HTERT RPE-1 (cell line): ENCODE measurements around the gene TMEM214.
"Not testable (repeated sequence)": the region's sequence is repeated elsewhere in the genome, so short reads cannot be mapped to it uniquely, and the experiment has no call there.

ENCODE experiments used
- in situ Hi-C: fragments of 300-500 bp; cut with MboI; formaldehyde crosslinking; loops from 4 replicates; pipeline ENCODE4 v1.14.3; 2020; ENCODE audit warnings: low sequenced_read_pairs

Gene TMEM214

GRCh38 chr2:27065128-27065527 lies 32.4 kb downstream of the TMEM214 start:
- in situ Hi-C loops: no loop called here

DNA sequence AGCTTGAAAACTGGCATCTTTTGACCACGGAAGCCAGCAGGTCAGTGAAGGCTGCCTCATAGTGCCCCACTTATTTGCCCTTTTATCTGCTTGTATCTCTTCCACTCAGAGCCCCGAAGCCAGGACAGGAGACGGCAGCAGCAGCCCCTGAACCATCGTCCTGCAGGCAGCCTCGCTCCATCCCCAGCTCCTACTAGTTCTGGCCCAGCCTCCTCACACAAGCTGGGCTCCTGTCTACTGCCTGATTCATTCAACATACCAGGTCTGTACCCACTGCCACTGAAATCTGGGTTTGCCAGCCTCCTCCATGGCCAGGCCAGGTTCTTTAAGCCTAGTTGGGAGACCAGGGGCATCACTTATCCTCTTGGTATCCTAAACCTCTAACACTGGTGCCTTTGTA lies 34.6 kb downstream of the TMEM214 start:
- in situ Hi-C loops: no loop called here

DNA sequence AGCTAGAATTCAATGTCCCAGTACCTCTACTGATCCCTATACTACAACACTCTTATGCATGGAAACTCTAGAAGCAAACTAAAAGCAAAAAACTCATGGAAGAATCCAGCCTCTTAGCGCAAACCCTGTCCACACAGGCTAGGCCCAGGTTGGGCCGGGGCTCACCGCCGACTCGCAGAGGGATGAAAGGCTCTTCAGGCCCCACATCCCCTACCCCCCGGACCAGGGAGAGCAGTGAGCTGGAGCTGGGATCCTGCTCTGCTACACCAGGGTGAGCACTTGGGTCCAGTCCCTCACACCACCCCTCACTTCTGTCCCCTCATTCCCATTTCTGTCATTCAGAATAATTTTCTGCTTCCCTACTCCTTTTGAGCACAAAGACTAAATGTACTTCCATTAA lies 36.7 kb downstream of the TMEM214 start:
- in situ Hi-C loops: no loop called here

DNA sequence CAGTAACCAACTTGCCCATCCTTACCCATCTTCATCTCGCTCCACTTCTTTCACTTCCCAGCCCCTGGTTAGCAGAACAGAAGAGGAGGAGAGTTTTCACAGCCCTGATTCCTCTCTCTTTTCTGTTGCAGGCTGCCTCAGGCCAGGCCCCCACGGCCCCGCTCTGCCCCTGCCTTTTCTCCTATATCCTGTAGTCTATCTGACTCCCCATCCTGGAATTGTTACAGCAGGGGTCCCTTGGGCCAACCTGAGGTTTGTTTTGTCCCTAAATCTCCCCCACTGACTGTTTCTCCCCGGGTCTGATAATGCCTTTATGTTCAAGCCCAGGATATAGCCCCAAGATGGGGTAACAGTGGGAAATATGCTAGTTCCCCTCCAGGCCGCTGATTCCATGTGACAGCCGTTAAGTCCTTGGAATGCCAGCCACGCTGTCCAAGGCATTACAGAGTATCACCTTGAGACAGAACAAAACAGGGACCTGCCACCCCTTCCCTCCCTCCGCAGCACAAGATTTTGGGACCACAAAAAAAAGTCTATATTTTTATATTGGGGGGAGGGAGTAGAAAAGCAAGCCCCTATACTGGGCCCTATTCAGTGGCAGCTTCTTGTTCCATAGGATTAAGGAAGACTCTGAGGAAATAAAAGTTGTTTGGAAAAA lies 37.3 kb downstream of the TMEM214 start:
- in situ Hi-C loops: no loop called here

DNA sequence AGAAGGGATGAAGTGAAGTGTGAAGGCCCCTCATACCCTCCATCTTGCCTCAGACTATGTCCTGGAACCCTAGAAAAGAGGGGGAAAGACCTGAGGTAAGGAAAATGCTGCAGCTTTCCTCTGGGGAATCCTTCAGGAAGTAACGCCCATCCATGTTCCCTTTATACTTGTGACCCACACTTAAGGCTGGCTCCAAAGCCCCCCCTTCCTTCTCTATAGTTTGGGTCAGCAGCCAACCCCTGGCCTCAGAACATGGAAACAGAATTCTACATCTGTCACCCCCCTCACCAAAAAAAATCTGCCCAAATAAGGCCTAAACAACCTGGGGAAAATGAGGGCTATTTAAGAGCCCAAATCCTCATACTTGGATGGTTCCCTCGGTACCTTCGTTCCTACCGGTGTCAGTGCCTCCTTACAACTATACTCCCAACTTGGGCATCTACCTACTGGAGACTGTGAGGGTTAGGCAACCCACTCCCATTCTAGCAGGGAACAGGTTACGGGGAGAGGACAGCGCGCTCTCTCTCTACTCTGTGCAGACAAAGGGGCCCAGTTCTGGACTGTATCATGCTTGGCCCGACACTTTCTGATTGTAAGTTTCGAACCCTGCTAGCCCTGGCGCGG lies 38.0 kb downstream of the TMEM214 start:
- in situ Hi-C loops: no loop called here

GRCh38 chr2:27071277-27071989 lies 38.7 kb downstream of the TMEM214 start, which contains the start of gene OST4:
Gene OST4, minus strand, starts transcription at chr2:27071654.
- in situ Hi-C loops: no loop called here

DNA sequence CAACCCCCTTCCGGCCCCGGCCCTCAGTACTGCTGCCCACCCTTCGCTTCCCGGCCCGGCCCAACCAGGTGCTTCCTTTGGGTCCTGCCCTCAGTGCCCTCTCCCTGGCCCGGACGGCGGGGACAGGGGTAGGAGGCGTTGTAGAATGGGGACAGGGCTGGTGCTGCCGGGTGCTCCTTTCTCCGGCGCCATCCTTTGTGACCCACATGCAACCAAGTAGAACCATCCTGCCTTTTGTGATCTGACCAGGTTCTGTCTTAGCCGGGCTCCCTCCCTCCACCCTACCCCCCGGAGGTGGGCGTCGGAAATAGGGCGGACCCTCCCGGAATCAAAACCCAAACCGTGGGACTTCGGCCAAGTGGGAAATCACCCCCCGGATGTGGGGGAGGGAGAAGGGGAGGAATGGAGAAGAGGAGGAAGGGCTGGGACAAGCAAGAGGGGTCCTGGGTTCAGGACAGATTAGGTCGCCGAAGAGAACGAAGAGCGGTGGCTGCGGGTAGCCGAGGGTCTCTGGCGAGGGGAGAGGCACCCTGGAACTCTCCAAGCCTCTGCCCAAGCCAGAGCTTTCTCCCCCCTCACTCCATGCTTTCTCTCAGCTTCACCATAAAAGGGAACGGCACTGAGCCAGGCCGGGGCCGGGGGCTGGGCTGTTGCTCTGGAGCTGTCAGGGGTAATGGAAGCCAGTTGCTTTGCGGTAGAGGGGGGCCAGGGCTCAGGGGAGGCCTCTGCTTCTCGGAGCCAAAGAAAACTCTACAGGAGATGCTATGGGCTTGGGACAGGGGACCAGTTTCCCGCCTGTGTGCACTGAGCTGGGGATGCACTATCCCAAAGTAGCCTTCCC lies 39.4 kb downstream of the TMEM214 start:
- in situ Hi-C loops: no loop called here

GRCh38 chr2:27072920-27073319 lies 40.2 kb downstream of the TMEM214 start:
- in situ Hi-C loops: no loop called here

- in situ Hi-C loops: no loop called here
Observed at GRCh38 chr2:27073782-27074181, 41.0 kb downstream of the TMEM214 start.

- in situ Hi-C loops: no loop called here
Observed at GRCh38 chr2:27074738-27075565, 42.2 kb downstream of the TMEM214 start.

DNA sequence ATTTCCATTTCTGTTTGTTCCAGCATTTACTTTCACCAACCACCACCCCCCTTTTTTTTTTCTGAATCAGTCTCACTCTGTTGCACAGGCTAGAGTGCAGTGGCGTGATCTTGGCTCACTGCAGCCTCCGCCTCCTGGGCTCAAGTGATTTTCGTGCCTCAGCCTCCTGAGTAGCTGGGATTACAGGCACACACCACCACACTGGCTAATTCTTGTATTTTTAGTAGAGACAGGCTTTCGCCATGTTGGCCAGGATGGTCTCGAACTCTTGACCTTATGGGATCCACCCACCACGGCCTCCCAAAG lies 42.8 kb downstream of the TMEM214 start:
- in situ Hi-C loops: not testable (repeated sequence)

- in situ Hi-C loops: no loop called here
Observed at GRCh38 chr2:27076323-27076722, 43.6 kb downstream of the TMEM214 start.

GRCh38 chr2:27077231-27077630 lies 44.5 kb downstream of the TMEM214 start:
- in situ Hi-C loops: no loop called here

DNA sequence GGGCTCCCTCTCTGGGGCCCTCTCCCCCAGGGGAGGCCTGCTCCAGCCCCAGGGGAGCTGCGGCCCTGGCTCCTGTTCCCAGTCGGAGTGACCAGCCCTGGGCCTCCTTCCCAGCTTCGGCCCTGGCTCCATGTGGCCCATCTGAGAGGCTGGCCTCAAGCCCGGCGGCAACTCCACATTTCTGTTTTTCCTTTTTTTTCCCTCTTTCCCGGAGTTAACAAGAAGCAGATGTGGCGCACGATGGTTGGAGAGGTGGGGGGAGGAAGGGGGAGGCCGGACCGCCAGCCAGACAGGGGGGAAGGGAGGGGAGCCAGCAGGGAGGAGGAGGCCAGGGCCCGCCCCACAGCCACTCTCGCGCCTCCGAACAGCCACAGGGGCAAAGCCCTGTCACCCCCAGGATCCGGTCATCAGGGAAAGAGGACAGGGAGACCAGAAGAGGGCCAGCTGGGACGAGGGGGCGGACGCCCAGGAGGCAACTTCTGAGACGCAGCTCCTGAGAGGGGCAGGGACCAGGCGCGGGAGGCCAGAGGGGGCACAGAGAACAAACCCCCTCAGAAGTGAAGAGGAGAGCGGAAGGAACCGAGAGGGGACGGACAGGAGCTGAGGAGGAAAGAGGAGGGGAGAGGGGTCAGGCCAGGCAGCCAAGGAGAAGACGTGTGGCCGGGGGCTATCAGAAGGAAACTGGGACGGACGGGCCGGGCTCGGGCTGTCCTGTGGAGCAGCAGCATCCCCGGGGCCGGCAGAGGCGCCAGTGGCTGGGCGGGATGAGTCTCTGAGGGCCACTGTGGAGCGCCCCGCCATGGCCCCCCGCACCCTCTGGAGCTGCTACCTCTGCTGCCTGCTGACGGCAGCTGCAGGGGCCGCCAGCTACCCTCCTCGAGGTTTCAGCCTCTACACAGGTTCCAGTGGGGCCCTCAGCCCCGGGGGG lies 45.8 kb downstream of the TMEM214 start, which contains the start of gene EMILIN1:
EMILIN1 (plus strand) TSS at position 349 of the 928 bp plus-strand sequence; CDS start at position 800, 451 bp downstream.
- in situ Hi-C loops: no loop called here

- in situ Hi-C loops: no loop called here
Observed at GRCh38 chr2:27079233-27080139, 46.7 kb downstream of the TMEM214 start.

GRCh38 chr2:27080140-27080469 lies 47.3 kb downstream of the TMEM214 start:
- in situ Hi-C loops: no loop called here

DNA sequence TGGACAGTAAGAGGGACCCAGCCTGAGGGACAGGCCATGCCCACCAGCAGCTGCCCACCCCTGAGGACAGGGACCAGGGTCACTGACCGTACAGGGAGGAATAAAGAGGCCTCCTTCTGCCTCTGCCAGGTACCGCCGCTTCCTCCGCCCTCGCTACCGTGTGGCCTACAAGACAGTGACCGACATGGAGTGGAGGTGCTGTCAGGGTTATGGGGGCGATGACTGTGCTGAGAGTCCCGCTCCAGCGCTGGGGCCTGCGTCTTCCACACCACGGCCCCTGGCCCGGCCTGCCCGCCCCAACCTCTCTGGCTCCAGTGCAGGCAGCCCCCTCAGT lies 47.8 kb downstream of the TMEM214 start:
- in situ Hi-C loops: no loop called here

DNA sequence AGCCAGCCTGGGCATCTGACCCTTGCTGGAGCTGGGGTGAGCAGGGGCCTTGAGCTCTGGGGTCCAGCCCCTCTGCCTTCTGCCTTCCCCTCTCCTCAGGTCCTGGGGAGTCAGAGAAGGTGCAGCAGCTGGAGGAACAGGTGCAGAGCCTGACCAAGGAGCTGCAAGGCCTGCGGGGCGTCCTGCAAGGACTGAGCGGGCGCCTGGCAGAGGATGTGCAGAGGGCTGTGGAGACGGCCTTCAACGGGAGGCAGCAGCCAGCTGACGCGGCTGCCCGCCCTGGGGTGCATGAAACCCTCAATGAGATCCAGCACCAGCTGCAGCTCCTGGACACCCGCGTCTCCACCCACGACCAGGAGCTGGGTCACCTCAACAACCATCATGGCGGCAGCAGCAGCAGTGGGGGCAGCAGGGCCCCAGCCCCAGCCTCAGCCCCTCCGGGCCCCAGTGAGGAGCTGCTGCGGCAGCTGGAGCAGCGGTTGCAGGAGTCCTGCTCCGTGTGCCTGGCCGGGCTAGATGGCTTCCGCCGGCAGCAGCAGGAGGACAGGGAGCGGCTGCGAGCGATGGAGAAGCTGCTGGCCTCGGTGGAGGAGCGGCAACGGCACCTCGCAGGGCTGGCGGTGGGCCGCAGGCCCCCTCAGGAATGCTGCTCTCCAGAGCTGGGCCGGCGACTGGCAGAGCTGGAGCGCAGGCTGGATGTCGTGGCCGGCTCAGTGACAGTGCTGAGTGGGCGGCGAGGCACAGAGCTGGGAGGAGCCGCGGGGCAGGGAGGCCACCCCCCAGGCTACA lies 49.4 kb downstream of the TMEM214 start:
- in situ Hi-C loops: no loop called here
